Thyroid gland (tissue), 4 donors: ENCODE results near the gene VGLL3.

ENCODE experiments used
- CTCF ChIP-seq, 6 experiments: fragments of 200-600 bp in 3 of 6; fragments of 450-650 bp in 3 of 6; sonication (generic) in 3 of 6; IDR thresholded peaks; one replicate each; pipeline ENCODE4 v1.5.1; 2016 to 2019; ENCODE audit warnings: antibody characterized with exemption in 6 of 6, mild to moderate bottlenecking in 2 of 6, inconsistent platforms in 1 of 6, moderate library complexity in 1 of 6
- POLR2A ChIP-seq, 2 donors: fragments of 450-650 bp; IDR thresholded peaks; one replicate each; pipeline ENCODE4 v1.6.1; 2017; ENCODE audit warnings: antibody characterized with exemption in 2 of 2, mild to moderate bottlenecking in 2 of 2, moderate library complexity in 1 of 2

GRCh38 chr3:86950717-86951116 is 40.2 kb downstream of the VGLL3 start:
- TF ChIP-seq CTCF (IDR thresholded peaks at IDR 0.05) (no peak), POLR2A (IDR thresholded peaks at IDR 0.05) (no peak)
